Measurements from ENCODE around the gene COQ10B. TPM values are rescaled to one million over a fixed set of nuclear protein-coding genes. Genes with fewer than 3 reads are reported as not detected.
A peak's percentile ranks its signal among the peaks of the same experiment; 100 is the strongest.
"Not testable (repeated sequence)": the region's sequence is repeated elsewhere in the genome, so short reads cannot be mapped to it uniquely, and the experiment has no call there.

Gene COQ10B
- total RNA-seq, 2 donors from 2014 or later = 15.5 to 38.5 TPM

GRCh38 chr2:197461057-197461456 is 7.7 kb downstream of the COQ10B start:
- Histone ChIP-seq H3K4me1 (no peaks in the 10 kb centered on the region), H3K4me3 (no peak overlapping the region), H3K27me3 (no peaks in the 10 kb centered on the region), H3K9me3 (no peaks in the 10 kb centered on the region), H3K27ac (peak overlapping the region; percentile 5), H3K9ac (ENCODE audit: low read depth in 2 of 2, low read length in 2 of 2) (no peak overlapping the region), H3K36me3 (peaks cover 3% of the 10 kb centered on the region)
- no peak for TF ChIP-seq CTCF (IDR thresholded peaks at IDR 0.05)
- intact Hi-C loops (cut with DNase I) = loop anchor here (5.0 kb wide), 1 partner anchor 34 kb away; no protein-coding TSS in a partner anchor
- no peak for DNase-seq

GRCh38 chr2:197464175-197464574 is 10.8 kb downstream of the COQ10B start:
- H3K4me1 ChIP-seq = no peaks in the 10 kb centered on the region
- H3K9ac ChIP-seq (ENCODE audit: low read depth in 2 of 2, low read length in 2 of 2) = no peak overlapping the region
- intact Hi-C loops (cut with DNase I) = loop anchor here (5.0 kb wide), 1 partner anchor 37 kb away; no protein-coding TSS in a partner anchor
- no peak for TF ChIP-seq CTCF (IDR thresholded peaks at IDR 0.05)
- no peak overlapping the region for H3K4me3 ChIP-seq
- H3K9me3 ChIP-seq = no peaks in the 10 kb centered on the region
- H3K27me3 ChIP-seq = no peaks in the 10 kb centered on the region
- H3K27ac ChIP-seq = no peak overlapping the region
- peaks cover 6% of the 10 kb centered on the region for H3K36me3 ChIP-seq
- DNase-seq = no peak

- no peaks in the 10 kb centered on the region for H3K27me3 ChIP-seq
- H3K4me1 ChIP-seq = no peaks in the 10 kb centered on the region
- no peak for DNase-seq
- no peak overlapping the region for H3K27ac ChIP-seq
- H3K36me3 ChIP-seq = peaks cover 3% of the 10 kb centered on the region
- H3K9ac ChIP-seq (ENCODE audit: low read depth in 2 of 2, low read length in 2 of 2) = no peak overlapping the region
- no peak overlapping the region for H3K4me3 ChIP-seq
- intact Hi-C loops (cut with DNase I) = no loop called here
- no peaks in the 10 kb centered on the region for H3K9me3 ChIP-seq
- TF ChIP-seq CTCF (IDR thresholded peaks at IDR 0.05) = no peak
Measured at GRCh38 chr2:197472166-197472565, 18.8 kb downstream of the COQ10B start.

- H3K27me3 ChIP-seq = no peaks in the 10 kb centered on the region
- H3K36me3 ChIP-seq = peaks cover 3% of the 10 kb centered on the region
- H3K9ac ChIP-seq (ENCODE audit: low read depth in 2 of 2, low read length in 2 of 2) = no peak overlapping the region
- H3K27ac ChIP-seq = no peak overlapping the region
- intact Hi-C loops (cut with DNase I) = no loop called here
- H3K4me1 ChIP-seq = no peaks in the 10 kb centered on the region
- no peak overlapping the region for H3K4me3 ChIP-seq
- no peak for DNase-seq
- TF ChIP-seq CTCF (IDR thresholded peaks at IDR 0.05) = no peak
- H3K9me3 ChIP-seq = no peaks in the 10 kb centered on the region
Measured at GRCh38 chr2:197477797-197478196, 24.4 kb downstream of the COQ10B start.

GRCh38 chr2:197480165-197481036 is 27.0 kb downstream of the COQ10B start:
- no peak for DNase-seq
- Histone ChIP-seq H3K27me3 (no peaks in the 10 kb centered on the region), H3K4me3 (no peak overlapping the region), H3K9ac (ENCODE audit: low read depth in 2 of 2, low read length in 2 of 2) (no peak overlapping the region), H3K4me1 (no peaks in the 10 kb centered on the region), H3K27ac (no peak overlapping the region), H3K9me3 (no peaks in the 10 kb centered on the region), H3K36me3 (no peaks in the 10 kb centered on the region)
- no peak for TF ChIP-seq CTCF (IDR thresholded peaks at IDR 0.05)
- intact Hi-C loops (cut with DNase I) = no loop called here

GRCh38 chr2:197484248-197484647 is 30.9 kb downstream of the COQ10B start:
- H3K9me3 ChIP-seq; H3K36me3 ChIP-seq; H3K27ac ChIP-seq; H3K4me3 ChIP-seq; H3K9ac ChIP-seq (ENCODE audit: low read depth in 2 of 2, low read length in 2 of 2); intact Hi-C loops (cut with DNase I); H3K4me1 ChIP-seq; DNase-seq; H3K27me3 ChIP-seq: not testable (repeated sequence)

Data from colonic mucosa (tissue), 4 donors.